NB4 (cell line): Measurements from ENCODE around the gene TRMT11.

Experiments used
- CTCF ChIP-seq: IDR thresholded peaks from one replicate; pipeline ENCODE4 v1.5.1; 2012; ENCODE audit warnings: low read depth, low read length
- MAX ChIP-seq: IDR thresholded peaks from 2 replicates; pipeline ENCODE4 v1.6.1; 2011; ENCODE audit warnings: low read depth, low read length
- MYC ChIP-seq: IDR thresholded peaks from 2 replicates; pipeline ENCODE4 v1.6.1; 2011; ENCODE audit warnings: low read depth, low read length
- POLR2A ChIP-seq: IDR thresholded peaks from 2 replicates; pipeline ENCODE4 v1.6.1; 2011; ENCODE audit warnings: mild to moderate bottlenecking; ENCODE audit not compliant: insufficient read length; ENCODE audit errors: extremely low read depth

GRCh38 chr6:126054258-126054702 is 67.9 kb downstream of the TRMT11 start:
- TF ChIP-seq POLR2A (no peak), MYC (peak; percentile 29; the same call in 1 of the 2 replicates), CTCF (no peak), MAX (peak; percentile 64)
